KG1 (cell line): Measurements from ENCODE around the gene CCDC157.

Experiments used
- DNase-seq: peaks from one replicate; lab custom pipeline; 2025; lab: John Stamatoyannopoulos, UW

The CCDC157 gene

DNA sequence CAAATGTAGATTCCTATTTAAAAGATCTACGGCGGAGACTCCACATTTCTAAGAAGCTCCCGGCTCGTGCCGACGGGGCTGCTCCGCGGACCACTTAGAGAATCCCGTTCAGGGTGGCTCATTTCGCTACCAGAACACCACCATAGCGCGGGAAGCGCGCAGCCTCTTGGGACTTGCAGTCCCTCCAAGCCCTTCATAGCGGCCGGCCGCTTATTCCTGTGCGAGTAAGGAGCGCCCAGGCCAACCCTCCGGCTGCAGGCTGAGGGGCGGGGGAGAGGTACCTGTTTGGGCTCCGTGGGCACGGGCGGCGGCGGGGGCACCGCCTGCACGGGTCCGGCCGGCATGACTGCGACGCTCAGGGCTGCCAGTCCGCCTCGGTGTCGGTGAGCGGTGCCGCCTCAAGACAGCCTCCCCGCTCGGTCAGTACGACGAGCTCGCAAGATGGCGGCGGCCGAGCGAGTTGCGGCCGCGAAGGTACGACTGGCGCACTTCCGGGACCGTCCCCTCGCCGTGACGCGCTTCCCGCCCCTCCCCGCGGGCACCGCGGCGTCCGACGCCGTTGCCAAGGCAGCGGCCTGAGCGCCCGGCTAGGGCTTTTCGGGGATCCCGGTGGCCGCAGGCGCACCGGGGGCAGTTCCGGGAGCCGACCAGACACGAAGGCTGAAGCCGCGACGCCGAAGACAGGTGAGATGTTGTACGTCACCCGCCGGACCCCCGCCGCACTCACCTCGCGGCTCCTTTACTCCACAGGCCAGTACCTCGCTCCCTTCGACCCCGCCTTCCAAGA lies at the start of gene CCDC157, which contains the start of gene SF3A1:
CCDC157 (plus strand) TSS at position 559 of the 787 bp plus-strand sequence. CDS start 8,994 bp downstream, outside the sequence.
SF3A1 (minus strand) TSS at position 446 of the 787 bp plus-strand sequence; CDS start at position 344, 102 bp downstream.
- peak; percentile 93 for DNase-seq

DNA sequence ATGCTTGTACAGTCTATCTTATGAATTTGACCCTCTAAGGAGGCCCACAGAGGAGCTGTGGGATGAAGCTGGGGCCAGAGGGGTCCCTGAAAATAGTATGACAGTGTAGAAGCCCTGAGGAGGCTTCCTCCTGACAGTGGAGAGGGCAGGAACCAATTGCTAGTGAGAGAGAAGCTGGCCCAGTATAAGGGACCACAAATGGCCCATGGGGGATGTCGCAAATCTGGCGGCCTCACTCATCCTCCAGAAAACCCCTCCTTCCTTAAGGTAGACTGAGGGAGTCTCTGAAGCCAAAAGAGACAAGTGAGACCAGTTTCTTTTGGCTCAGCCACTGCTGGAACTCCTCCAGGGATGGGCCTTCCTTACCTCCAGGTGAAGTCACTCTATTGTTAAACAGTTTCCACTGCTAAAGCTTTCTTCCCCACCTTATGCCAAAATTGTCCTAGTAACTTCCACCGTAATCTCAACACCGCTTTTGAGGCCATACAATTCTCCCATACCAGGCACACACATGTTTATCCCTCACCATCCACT lies 49.7 kb upstream of the CCDC157 start:
- no peak for DNase-seq

DNA sequence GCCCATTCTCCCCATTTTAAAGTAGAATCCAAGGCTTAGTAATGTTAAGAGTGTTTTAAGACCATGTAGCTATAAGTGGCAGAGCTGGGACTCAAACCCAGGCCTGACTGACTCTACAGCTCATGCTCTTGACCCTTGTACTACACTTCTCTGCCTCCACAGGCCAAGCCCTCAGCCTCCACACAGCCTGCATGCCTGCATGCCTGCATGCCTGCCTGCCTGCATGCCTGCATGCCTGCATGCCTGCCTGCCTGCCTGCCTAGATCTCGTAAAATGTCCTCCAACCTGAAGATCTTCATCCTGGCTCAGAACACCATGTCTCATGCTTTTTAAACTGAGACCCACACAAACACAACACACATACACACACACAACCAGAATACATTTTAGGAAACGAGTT lies 48.7 kb upstream of the CCDC157 start:
- no peak for DNase-seq

DNA sequence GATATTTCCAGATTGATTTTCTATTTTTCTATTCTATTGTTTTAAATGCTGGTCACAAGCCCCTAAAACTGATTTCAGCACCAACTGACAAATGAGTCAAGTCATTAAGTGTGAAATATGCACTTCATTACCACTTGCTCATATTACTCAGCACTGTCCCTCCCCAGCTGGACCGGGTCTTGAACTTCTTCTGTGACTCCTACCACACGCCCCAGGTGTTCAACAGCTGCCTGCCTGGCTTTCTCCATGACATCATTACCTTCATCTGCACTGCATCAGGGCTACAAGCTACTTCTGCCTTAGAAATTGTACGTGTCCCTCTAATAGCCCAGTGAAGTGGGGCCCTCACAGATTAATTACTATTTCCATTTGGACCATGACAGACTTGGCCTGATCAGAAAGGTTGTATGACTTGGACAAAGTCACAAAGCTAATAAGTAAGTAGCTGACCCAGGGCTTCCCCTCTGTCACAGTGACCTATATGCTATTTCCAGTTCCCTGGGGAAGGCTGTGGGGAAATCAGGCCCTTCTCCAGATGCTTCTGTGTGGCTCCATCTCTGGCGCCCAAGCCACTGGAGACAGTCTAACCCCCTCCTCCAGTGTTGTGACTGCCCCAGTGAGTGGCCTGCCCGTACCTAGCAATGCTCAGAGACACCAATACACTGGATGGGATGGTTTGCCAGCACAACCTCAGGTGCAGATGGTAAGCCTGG lies 48.1 kb upstream of the CCDC157 start:
- no peak for DNase-seq

DNA sequence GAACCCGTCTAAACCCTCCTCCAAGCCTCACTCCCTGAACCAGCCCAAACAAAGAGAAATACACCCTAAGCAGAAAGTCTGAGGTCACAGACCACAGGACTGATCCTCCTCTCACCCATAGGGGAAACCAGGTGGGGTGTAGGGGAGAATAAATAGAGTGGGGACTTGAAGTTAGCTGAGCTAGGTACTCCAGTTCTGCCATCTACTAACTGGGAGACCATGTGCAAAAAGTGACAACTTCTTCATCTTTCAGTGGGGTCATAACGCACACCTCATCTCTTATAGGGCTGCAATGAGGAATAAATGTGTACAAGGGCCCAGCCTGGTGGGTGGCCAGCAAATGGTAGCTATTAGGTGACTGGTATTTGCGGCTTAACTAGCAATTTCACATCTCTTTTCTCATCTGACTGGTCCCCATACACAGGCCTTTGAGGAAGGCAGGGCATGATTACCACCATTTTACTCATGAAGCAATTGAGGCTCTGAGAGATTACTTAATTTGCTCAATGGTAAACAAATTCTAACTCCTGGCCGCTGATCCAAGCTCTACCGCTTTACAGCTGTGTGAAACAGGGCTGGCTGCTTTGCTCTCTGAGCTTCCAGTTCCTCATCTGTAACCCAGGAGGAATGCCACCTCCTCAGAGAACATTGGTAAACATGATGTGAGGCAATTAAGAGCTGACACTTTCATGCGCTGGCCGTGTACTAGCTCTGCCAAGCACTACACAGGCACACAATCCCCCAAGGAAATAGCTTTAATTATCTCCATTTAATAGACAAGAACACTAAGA lies 46.7 kb upstream of the CCDC157 start:
- no peak for DNase-seq

DNA sequence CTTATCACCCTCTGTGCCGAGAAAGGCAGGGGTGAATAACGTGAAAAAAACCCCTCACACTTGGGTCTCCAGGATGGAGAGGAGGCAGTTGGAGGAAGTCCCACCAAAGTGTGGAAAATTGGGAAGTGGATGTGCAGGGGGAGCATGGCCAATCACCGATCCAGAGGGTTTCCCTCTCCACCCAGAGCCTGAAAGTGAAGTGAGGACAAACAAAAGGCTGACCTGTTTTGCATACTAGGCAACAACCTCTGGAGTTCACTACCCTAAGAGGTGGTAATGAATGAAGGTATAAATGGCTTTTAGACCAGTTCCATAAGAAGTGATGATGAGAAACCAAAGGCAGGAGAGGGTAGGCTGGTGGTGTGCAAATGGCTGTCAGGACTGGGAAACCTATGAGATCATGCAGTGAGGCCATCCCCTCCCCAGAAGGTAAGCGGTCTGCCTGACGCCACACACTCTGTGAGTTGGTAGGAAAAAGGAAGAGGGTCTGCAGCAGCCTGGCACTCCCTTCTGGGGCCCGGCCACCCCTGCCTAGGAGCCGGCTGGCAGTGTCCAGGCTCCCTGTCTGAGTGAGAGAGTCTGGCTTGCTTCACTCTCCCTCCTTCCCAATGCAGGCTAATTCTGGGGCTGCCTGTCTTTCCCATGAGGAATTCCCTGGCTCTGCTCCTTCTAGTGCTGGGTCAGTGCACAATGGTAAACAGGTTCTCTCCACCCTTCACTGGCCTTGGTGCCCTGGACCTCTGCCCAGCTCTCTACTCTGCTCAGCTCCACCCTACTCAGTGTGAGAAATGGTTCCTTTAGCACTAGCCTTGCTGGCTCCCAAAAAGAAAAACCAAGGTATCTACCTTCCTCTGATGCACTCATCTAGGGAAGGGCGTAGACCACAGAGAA lies 45.7 kb upstream of the CCDC157 start:
- no peak for DNase-seq

DNA sequence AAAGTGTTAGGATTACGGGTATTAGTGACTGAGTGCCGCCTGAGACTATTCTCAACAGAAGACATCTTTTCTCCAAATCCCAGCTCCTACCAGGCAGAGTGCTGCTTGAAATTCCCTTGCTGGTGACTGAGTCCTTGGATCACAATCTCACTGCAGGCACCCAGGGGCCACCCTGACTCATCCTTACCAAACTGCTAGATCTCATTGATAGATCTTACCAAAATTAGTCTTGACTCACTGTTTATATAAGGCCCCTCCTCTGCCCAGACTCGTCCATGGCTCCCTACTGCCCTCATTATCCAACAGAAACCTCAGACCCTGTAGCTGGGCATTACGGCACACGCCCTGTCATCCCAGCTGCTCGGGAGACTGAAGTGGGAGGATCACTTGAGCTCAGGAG lies 44.8 kb upstream of the CCDC157 start:
- DNase-seq: no peak

DNA sequence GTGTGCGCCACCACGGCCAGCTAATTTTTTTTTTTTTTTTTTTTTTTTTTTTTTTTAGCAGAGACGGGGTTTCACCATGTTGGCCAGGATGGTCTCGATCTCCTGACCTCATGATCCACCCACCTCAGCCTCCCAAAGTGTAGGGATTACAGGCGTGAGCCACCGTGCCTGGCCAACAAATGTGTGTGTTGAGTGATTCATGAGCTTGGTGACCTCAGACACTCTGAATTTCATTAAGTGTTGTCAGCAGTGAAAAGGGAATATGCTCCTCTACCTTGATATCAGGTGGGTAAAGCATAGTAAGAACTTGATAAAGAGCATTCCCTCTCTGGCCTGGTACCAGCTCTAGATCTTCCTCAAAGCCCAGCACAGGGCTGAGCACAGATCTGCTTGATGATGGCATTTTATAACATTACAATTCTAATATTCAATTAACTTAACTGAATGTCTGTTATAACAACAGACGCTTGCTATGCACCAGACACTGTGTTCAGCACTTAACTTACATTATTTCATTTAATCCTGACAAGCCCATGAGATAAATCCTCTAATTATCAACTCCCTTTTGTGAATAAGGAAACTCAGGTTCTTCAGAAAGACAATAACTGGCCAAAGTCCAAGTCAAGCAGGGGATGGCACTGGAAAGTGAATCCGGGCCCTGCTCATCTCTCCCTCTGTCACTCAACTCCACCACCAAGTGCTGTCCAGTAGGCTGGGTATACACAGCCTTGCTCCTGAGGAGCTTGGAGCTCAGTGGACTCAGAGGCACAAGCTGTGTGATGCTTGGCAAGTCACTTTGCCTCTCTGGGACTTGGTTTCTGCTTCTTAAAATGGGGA lies 43.1 kb upstream of the CCDC157 start:
- DNase-seq: no peak

DNA sequence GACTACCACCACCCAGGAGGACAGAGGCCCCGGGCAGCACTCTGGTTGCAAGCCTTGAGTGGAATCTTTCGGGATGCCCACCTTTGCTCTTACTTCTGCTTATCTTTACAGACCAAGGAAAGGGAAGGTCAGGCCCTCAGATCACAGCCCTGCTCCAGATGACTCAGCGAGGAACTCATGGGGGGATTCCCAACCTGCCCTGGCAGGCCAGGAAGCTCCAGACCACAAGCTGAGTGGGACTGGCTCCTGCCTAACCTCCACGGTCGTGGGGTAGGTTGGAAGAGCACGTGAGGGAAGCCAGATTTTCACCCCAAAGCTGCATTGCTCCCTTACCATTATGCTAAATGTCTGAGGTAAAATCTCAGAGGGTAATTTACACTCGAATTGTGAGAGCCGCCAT lies 41.9 kb upstream of the CCDC157 start:
- DNase-seq: no peak

DNA sequence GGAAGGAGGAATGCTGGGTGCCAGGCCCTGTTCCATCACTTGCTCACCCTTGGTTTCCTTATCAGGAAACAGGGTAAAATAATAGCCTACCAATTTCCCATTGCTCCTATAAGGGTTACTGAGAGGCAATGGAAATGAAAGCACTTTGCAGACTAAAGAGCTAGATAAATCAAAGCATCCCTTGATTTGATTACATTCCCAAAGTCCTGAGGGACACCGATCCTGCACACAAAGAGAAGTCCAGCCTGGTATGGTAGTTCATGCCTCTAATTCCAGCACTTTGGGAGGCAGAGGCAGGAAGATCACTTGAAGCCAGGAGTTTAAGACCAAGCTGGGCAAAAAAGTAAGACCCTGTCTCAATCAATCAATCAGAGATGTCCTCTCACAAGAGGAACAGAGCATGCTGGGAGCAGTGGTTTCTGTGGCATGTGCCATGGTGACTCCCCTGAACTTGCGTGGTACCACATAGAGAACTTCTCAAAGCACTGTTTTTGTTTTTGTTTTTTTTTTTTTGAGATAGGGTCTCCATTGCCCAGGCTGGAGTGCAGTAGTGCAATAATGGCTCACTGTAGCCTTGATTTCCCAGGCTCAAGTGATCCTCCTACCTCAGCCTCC lies 40.7 kb upstream of the CCDC157 start:
- DNase-seq: no peak

DNA sequence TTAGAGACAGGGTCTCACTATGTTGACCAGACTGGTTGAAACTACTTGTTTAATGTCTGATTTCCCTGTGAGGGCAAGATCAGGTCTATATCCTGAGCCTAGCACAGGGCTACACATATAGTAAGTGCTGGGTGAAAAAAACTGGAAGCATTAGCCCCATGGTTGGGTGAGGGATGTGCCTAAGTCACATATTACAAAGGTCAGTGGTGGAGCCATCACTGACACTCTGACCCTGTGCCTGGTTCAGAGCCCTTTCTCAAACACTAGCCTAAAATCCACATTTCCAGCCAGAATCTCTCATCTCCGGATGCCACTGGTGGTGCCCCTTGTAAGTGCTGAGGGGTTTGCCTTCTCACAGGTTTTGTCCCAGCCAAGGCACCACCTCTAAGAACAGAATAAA lies 39.0 kb upstream of the CCDC157 start:
- no peak for DNase-seq

DNA sequence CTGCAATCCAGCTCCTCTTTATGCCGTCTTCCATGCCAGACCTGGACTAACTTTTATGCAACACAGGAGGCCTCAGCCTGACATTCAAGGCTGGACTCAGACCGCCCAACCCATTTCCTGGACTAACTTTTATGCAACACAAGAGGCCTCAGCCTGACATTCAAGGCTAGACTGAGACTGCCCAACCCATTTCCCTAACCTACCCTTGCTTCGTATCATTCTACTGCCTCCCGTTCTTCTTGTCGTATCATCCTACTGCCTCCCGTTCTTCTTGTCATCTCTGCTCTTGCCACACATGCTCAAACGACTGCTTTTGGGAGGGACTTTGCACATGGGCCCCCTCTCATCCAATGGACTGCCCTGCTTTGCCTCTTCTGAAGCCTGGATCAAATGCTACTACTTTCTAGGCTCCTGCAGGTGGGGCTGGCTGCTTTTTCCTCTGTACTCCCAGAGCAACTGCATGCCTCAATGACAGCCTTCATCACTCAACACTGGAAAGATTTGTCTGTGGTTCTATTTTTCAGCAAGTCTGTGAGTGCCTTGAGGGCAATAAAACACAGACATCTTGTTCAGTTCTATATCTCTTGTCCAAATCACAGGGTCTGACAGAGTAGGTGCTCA lies 37.9 kb upstream of the CCDC157 start:
- no peak for DNase-seq

DNA sequence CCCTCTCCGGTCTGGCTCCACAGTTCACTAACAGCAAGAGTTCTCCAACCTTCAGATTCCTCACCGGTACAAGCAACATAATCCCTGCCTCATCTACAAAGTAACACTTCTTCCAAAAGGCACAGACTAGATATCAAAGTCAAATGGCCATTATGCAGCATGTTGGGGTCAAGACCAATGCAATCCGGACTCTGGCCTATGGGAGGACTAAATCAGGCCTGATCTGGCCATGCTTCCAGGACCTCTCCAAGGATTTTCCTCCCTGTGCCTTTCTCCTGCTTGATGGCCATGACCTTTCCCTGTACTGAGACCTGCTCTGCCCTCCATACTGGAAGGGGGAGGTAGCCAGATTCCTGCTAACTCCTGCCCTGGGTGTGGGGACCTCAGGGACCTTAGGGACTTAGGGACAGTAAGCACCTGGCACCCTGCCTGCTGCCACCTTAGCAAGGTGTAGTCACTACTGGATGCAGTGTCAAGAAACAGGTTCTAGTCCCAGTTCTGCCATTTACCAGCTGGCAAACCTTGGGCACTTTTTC lies 36.7 kb upstream of the CCDC157 start:
- DNase-seq: no peak

DNA sequence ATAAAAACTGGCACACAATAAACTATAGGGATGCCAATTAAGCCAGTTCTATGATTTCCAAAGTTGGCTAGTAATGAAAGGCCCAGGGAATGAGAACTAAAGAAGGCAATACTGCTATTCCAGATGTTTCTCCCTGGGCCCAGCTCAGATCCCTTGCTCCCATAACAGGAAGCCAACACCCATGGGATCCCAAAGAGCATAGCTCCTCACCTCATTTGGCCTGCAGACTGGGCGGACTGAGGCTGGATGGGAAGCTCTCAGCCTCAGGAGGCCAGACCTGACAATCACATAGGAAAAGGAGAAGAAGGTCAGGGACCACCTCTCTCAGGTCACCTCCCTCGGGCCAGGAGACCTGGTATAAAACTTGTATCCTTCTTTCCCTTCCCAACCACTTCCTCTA lies 35.3 kb upstream of the CCDC157 start:
- DNase-seq: no peak

DNA sequence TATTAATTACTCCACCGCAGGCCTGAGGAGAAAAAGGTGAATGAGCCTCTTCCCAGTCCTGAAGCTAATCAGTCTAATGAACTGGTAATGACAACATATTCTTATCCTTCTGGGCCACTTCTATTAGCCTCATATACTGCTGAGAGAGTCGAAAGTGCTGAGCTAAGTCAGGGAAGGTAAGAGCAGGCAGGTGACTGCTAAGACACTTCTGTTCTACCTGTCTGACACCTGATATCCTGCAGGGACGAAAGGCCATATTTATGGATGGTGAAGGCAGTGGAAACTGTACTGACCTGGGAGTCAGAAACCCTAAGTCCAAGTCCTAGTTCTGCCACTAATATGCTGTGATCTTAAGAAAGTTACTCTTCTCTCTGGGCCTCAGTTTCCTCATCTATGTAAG lies 33.6 kb upstream of the CCDC157 start:
- no peak for DNase-seq

DNA sequence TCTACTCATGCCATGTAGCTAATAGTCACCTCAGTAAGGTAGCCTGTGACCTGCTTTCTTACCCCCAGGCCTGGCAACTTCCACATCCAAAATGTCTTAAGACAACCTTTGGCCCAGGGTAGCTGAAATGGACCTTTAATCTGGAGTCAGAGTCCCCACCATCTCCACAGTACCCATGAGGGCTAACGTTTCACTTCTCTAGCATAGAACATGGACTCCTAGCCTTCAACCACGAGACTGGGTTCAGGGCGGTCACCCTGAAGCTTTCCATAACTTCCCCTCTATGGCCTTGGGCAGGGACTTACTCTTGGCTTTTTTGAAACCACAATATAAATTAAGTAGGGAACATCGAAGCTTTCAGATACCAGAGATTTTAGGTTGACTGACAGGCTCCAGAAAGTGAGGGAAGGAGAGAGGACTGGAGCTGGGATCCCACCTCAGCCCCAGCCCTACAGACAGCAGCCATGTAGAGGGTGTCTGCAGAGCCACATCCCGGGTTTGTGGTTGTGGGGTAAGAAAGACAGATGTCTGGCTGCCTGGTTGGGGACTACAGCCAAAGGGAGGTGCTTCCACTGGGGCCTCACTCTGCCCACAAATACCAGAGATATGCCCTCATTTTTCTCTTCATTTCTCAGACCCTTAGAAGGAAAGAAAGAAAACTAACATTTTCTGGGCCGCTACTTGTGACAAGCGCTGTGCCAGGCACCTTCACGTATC lies 32.6 kb upstream of the CCDC157 start:
- no peak for DNase-seq

DNA sequence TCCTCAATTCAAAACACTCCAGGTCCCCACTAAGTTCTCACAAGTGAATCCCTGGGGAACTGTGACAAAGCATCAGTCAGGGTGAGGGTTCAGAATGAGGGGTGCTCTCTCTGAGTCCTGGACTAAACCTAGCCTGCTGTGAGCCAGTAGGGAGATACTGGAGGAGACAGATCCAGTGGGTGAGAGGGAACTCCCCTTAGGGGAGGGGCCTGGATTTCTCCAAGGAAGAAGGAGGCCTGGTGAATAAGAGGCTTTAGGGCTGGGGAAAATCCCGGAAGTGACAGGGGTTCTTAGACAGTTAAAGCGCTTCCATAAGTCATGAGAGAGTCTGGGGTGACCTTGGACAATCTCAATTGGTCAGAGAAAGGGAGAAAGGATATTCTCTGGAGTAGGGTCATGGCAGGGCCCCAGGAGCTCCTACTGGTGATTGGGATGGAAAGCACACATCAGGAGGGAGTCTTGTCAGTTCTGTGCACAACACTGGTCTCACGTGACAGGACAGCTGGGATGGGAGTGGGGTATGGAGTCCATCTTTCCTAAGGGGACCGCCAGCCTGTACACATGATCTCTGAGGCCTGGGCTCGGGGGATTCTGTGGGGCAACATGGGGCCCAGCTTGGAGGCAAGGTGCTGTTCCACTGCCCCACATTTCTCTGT lies 31.6 kb upstream of the CCDC157 start:
- no peak for DNase-seq

DNA sequence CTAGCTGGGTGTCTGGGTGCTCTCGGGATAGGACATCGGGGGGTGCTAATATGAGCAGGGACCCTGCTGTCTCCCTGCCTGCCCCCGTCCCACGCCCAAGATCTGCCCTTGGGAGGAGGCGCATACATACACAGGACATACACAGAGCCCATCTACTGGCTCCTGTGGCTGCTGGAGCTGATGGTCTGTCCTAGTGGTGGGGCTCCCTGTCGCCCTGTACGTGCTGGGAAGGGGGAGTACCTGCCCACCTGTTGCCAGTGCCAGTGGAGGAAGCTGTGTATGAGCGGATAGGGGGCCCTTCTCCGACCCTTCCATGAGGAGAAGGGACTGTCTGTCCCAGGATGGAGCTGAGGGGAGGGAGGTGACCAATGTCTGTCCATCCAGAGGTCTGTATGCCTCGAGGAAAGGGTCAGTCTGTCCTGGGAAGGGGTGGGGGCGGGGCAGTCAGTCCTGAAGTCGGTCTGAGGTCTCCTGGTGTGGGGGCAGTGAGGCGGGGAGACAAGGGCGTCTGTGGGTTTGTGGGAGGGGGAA lies 31.0 kb upstream of the CCDC157 start:
- no peak for DNase-seq
